OCI-LY7 (cell line): ENCODE data around the gene CSNK1D. TPM values are rescaled to one million over a fixed set of nuclear protein-coding genes. Genes with fewer than 3 reads are reported as not detected.

Source experiments
- BruUV-seq: library from RNA; stranded (reverse); fragments of 400-500 nt; replicated peaks from 2 replicates; lab custom pipeline; 2021; lab: Mats Ljungman, UMichigan
- CTCF ChIA-PET: fragments of 300-600 bp; sonication (Branson Sonifier 250); formaldehyde crosslinking; loops from one replicate; lab custom pipeline; 2022; ENCODE audit warnings: antibody characterized with exemption; ENCODE audit not compliant: unreplicated experiment; lab: Charles Lee
- POLR2A ChIA-PET: fragments of 300-600 bp; sonication (Branson Sonifier 250); formaldehyde crosslinking; loops from one replicate; lab custom pipeline; 2022; ENCODE audit warnings: antibody characterized with exemption; lab: Charles Lee
- DNase-seq: peaks from one replicate; pipeline ENCODE4 v3.0.0-alpha.2; 2015; ENCODE audit warnings: low spot score
- H2AFZ ChIP-seq: fragments of 200-600 bp; sonication (generic), shearing (Covaris generic); 2 replicates; pipeline ENCODE4 v1.6.1; 2014; ENCODE audit warnings: mild to moderate bottlenecking, antibody characterized with exemption, low read length, moderate library complexity
- H3K27ac ChIP-seq: fragments of 200-600 bp; sonication (generic); 2 replicates; pipeline ENCODE4 v1.5.1; 2014; ENCODE audit warnings: mixed run types, low read depth, mild to moderate bottlenecking, moderate library complexity, low read length, inconsistent platforms; ENCODE audit not compliant: poor library complexity, severe bottlenecking
- H3K36me3 ChIP-seq: fragments of 200-600 bp; sonication (generic); 2 replicates; pipeline ENCODE4 v1.6.1; 2014; ENCODE audit warnings: mild to moderate bottlenecking, antibody characterized with exemption, low read length, moderate library complexity, mixed read lengths; ENCODE audit not compliant: insufficient read depth
- H3K4me1 ChIP-seq: fragments of 200-600 bp; sonication (generic); 2 replicates; pipeline ENCODE4 v1.5.1; 2014; ENCODE audit warnings: mild to moderate bottlenecking, low read length; ENCODE audit not compliant: insufficient read depth, poor library complexity, severe bottlenecking
- H3K4me2 ChIP-seq: fragments of 200-600 bp; sonication (generic); 2 replicates; pipeline ENCODE4 v1.6.1; 2014; ENCODE audit warnings: mild to moderate bottlenecking, low read length
- H3K4me3 ChIP-seq: fragments of 200-600 bp; sonication (generic); 2 replicates; pipeline ENCODE4 v1.5.1; 2014; ENCODE audit warnings: mild to moderate bottlenecking, low read depth, low read length; ENCODE audit not compliant: poor library complexity, severe bottlenecking
- H3K79me2 ChIP-seq: fragments of 200-600 bp; sonication (generic); 2 replicates; pipeline ENCODE4 v1.6.1; 2016; ENCODE audit warnings: low read depth, mild to moderate bottlenecking, low read length, moderate library complexity, mixed read lengths; ENCODE audit not compliant: insufficient read depth
- H3K9me2 ChIP-seq: fragments of 200-600 bp; sonication (generic); 2 replicates; pipeline ENCODE4 v1.6.1; 2016; ENCODE audit warnings: mild to moderate bottlenecking, low read length, mixed read lengths; ENCODE audit not compliant: insufficient read depth
- H3K9me3 ChIP-seq: fragments of 200-600 bp; sonication (generic); 2 replicates; pipeline ENCODE4 v1.6.1; 2014; ENCODE audit warnings: mild to moderate bottlenecking, mixed run types, low read length, mixed read lengths
- H4K20me1 ChIP-seq: fragments of 200-600 bp; sonication (generic); 2 replicates; pipeline ENCODE4 v1.6.1; 2014; ENCODE audit warnings: mild to moderate bottlenecking, antibody characterized with exemption, low read length, moderate library complexity, mixed read lengths; ENCODE audit not compliant: insufficient read depth
- EZH2phosphoT487 ChIP-seq: fragments of 200-600 bp; sonication (generic); IDR thresholded peaks from 2 replicates; pipeline ENCODE4 v1.6.1; 2018; ENCODE audit warnings: low read depth, borderline replicate concordance, mild to moderate bottlenecking, mixed run types, antibody characterized with exemption, low read length, moderate library complexity, mixed read lengths
- intact Hi-C: fragments of 100-400 bp; cut with micrococcal nuclease; formaldehyde crosslinking; loops from one replicate; pipeline ENCODE4 v1.10.0; 2022; ENCODE audit not compliant: unreplicated experiment
- total RNA-seq, 2 experiments: library from RNA; depleted of rRNA in 1 of 2; stranded (reverse); fragments of >200 nt in 1 of 2; shearing (Covaris generic) in 1 of 2; gene quantifications; 2 replicates each; pipeline ENCODE4 v1.2.3, GENCODE V29; 2014 to 2022
- TF ChIP-seq, protein P1 (sequence below): fragments of 200-600 bp; sonication (generic); conservative IDR thresholded peaks from 2 replicates; pipeline ENCODE4 v1.5.1; 2014; ENCODE audit warnings: mild to moderate bottlenecking, antibody characterized with exemption, low read length, moderate library complexity, mixed read lengths

The CSNK1D gene
- total RNA-seq, 2 experiments from 2014 or later, result 53.0 to 181 TPM

DNA sequence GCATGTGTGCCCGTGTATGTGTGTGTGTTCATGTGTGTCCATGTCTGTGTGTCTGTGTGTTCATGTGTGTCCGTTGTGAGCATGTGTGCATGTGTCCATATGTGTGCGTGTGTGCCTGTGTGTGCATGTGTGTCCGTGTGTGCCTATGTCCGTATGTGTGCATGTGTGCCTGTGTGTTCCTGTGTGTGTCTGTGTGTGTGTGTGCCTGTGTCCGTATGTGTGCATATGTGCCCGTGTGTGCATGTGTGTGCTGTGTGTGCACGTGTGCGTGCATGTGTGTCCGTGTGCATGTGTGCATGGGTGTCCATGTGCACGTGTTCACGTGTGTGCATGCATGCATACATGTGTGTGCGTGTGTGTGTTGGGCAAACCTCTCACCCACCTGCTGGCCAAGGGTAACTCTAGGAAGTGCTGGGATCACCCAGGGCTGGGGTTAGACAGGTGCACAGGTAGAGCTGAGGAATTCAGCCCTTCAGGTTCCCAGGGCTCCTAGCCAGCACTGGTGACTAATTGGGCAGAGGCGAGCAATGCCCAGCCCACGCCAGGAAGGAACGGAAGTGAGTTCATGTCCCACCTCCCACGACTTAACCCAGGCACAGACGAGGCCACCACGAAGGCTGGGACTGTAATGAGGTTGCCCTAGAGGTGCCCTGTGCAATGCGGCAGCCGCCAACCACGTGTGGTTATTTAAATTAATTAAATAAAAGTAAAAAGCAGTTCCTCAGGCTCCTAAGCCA lies 8.2 kb upstream of the CSNK1D start:
- Histone ChIP-seq H3K4me3 (no peak overlapping the region), H3K79me2 (no peaks in the 10 kb centered on the region), H3K4me2 (no peak overlapping the region), H2AFZ (no peak overlapping the region), H3K9me2 (no peaks in the 10 kb centered on the region), H3K4me1 (no peaks in the 10 kb centered on the region), H4K20me1 (no peaks in the 10 kb centered on the region), H3K36me3 (no peaks in the 10 kb centered on the region), H3K9me3 (no peaks in the 10 kb centered on the region), H3K27ac (no peak overlapping the region)
- intact Hi-C loops, result no loop called here
- no peak for DNase-seq
- BruUV-seq, result no TSS peak
- CTCF ChIA-PET, result no interaction called here
- TF ChIP-seq, protein P1, sequence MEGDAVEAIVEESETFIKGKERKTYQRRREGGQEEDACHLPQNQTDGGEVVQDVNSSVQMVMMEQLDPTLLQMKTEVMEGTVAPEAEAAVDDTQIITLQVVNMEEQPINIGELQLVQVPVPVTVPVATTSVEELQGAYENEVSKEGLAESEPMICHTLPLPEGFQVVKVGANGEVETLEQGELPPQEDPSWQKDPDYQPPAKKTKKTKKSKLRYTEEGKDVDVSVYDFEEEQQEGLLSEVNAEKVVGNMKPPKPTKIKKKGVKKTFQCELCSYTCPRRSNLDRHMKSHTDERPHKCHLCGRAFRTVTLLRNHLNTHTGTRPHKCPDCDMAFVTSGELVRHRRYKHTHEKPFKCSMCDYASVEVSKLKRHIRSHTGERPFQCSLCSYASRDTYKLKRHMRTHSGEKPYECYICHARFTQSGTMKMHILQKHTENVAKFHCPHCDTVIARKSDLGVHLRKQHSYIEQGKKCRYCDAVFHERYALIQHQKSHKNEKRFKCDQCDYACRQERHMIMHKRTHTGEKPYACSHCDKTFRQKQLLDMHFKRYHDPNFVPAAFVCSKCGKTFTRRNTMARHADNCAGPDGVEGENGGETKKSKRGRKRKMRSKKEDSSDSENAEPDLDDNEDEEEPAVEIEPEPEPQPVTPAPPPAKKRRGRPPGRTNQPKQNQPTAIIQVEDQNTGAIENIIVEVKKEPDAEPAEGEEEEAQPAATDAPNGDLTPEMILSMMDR, result no peak
- TF ChIP-seq EZH2phosphoT487, result no peak
- POLR2A ChIA-PET, result no interaction called here

- H3K4me1 ChIP-seq, result no peaks in the 10 kb centered on the region
- H3K36me3 ChIP-seq, result no peaks in the 10 kb centered on the region
- TF ChIP-seq EZH2phosphoT487, result no peak
- TF ChIP-seq, protein P1, result no peak
- intact Hi-C loops, result no loop called here
- H2AFZ ChIP-seq, result no peak overlapping the region
- H3K9me2 ChIP-seq, result no peaks in the 10 kb centered on the region
- H3K79me2 ChIP-seq, result no peaks in the 10 kb centered on the region
- no peak for DNase-seq
- H3K4me2 ChIP-seq, result no peak overlapping the region
- H3K9me3 ChIP-seq, result no peaks in the 10 kb centered on the region
- H3K27ac ChIP-seq, result no peak overlapping the region
- no peaks in the 10 kb centered on the region for H4K20me1 ChIP-seq
- ChIA-PET POLR2A (no interaction called here), CTCF (no interaction called here)
- no TSS peak for BruUV-seq
- no peak overlapping the region for H3K4me3 ChIP-seq
Observed at GRCh38 chr17:82281076-82281475, 7.6 kb upstream of the CSNK1D start.

DNA sequence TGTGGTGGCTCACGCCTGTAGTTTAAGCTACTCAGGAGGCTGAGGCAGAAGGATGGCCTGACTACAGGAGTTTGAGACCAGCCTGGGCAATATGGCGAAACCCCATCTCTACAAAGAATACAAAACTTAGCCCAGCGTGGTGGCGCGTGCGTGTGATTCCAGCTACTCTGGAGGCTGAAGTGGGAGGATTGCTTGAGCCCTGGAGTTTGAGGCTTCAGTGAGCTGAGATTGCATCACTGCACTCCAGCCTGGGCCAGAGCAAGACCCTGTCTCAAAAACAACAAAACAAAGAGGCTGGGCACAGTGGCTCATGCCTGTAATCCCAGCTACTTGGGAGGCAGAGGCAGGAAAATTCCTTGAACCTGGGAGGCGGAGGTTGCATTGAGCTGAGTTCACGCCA lies 7.0 kb upstream of the CSNK1D start:
- Histone ChIP-seq H3K79me2 (no peaks in the 10 kb centered on the region), H3K27ac (no peak overlapping the region), H4K20me1 (no peaks in the 10 kb centered on the region), H3K9me2 (no peaks in the 10 kb centered on the region), H2AFZ (no peak overlapping the region), H3K4me3 (no peak overlapping the region), H3K9me3 (no peaks in the 10 kb centered on the region), H3K36me3 (no peaks in the 10 kb centered on the region), H3K4me2 (no peak overlapping the region), H3K4me1 (no peaks in the 10 kb centered on the region)
- DNase-seq, result no peak
- no TSS peak for BruUV-seq
- TF ChIP-seq, protein P1, result no peak
- TF ChIP-seq EZH2phosphoT487, result no peak
- CTCF ChIA-PET, result no interaction called here
- POLR2A ChIA-PET, result no interaction called here
- intact Hi-C loops, result no loop called here
